Measurements from ENCODE around the gene SFXN2. TPM values are rescaled to one million over a fixed set of nuclear protein-coding genes. Genes with fewer than 3 reads are reported as not detected.

SFXN2 gene
- total and polyA plus RNA-seq, 5 experiments from 2014 or later = 6.6 to 32.6 (median 16.5) TPM

DNA sequence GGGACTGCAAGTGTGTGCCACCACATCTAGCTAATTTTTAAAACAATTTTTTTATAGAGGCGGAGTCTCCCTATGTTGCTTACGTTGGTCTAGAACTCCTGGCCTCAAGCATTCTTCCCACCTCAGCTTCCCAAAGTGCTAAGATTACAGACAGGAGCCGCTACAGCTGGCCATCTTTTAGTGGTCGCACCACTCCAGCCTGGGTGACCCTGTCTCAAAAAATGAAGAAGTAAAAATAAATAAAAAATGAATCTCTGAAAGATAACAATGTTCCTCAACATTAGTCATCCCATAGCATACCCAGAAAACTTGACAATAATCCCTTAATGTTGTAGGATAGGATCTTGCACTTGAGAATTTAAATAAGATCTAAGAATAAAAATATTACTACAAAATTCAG is 47.5 kb downstream of the SFXN2 start:
- POLR2A ChIA-PET = no interaction called here
- ATAC-seq (no peak), DNase-seq (no peak)
- Mint-ChIP-seq H3K27ac (no peak overlapping the region), H3K27me3 (no peaks in the 10 kb centered on the region), H3K4me1 (peaks cover 24 to 55% (median 38%) of the 10 kb centered on the region in 4 donors), H3K36me3 (peaks cover 0 to 58% (median 19%) of the 10 kb centered on the region in 3 donors), H3K4me3 (no peak overlapping the region), H3K9me3 (peaks cover 0 to 4% (median 0%) of the 10 kb centered on the region in 9 donors)

DNA sequence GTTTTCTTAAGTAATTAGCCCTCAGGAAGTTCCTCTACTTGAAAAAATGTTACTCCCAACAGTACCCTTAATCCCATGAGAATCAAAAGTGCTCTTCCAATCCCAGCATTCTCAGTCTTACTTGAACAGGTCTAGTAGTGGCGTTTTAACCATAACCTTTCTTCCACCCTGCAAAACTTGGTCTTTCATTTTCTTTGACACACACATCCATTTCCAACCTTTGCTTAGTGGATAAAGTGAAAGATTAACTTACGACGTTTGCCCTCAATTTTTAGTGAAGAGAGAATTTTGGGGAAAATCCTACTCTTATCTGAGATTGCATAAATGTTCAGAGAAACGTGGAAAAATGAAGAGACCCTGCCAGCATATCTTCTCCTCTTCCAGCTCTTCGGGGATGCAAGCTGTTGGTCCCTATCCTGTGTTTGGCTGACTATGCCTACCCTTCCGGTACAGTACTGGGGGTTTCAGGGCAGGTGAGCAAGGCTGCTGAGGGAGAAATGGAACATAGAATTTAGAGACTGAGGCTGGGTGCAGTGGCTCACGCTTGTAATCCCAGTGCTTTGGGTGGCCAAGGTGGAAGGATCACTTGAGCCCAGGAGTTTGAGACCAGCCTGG is 48.1 kb downstream of the SFXN2 start:
- Mint-ChIP-seq H3K36me3 (peaks cover 0 to 60% (median 19%) of the 10 kb centered on the region in 3 donors), H3K4me1 (peaks cover 25 to 56% (median 38%) of the 10 kb centered on the region in 4 donors), H3K9me3 (peaks cover 0 to 4% (median 0%) of the 10 kb centered on the region in 9 donors), H3K27me3 (no peaks in the 10 kb centered on the region), H3K27ac (peak overlapping the region in 1 of 10 donors; percentile 29), H3K4me3 (no peak overlapping the region)
- POLR2A ChIA-PET = interaction anchor here (1.1 kb wide), 1 partner anchor 9 kb away, joined by 3 read pairs; no protein-coding TSS in a partner anchor
- DNase-seq = no peak
- no peak for ATAC-seq

DNA sequence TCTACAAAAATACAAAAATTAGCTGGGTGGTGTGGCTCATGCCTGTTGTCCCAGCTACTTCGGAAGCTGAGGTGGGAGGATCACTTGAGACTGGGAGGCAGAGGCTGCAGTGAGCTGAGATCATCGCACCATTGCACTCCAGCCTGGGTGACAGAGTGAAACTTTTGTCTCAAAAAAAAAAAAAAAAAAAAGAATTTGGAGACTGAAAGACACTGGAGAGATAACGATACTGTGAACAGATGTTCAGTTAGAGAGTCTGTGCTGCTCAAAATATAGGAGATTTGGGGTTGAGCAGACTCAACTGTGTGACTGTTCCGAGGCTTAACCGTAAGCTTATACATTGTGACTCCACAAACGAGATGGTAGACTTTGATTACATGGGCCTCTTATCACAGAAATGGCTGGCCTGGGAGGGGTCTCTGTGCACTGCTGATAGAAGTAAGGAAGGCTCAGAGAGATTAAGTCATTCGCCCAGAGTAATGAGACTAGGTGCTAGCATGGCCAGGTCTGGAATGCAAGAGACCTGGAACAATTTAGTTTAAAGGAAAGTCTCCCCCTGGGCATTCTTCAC is 48.7 kb downstream of the SFXN2 start:
- no peaks in the 10 kb centered on the region for H3K27me3 Mint-ChIP-seq
- POLR2A ChIA-PET = interaction anchor here (1.1 kb wide), 1 partner anchor 10 kb away, joined by 3 read pairs; no protein-coding TSS in a partner anchor
- H3K9me3 Mint-ChIP-seq = peaks cover 0 to 4% (median 0%) of the 10 kb centered on the region in 9 donors
- H3K27ac Mint-ChIP-seq = peak overlapping the region in 1 of 10 donors; percentile 35
- peaks cover 0 to 65% (median 19%) of the 10 kb centered on the region in 3 donors for H3K36me3 Mint-ChIP-seq
- no peak for ATAC-seq
- H3K4me1 Mint-ChIP-seq = peaks cover 27 to 61% (median 41%) of the 10 kb centered on the region in 4 donors
- H3K4me3 Mint-ChIP-seq = no peak overlapping the region
- no peak for DNase-seq

DNA sequence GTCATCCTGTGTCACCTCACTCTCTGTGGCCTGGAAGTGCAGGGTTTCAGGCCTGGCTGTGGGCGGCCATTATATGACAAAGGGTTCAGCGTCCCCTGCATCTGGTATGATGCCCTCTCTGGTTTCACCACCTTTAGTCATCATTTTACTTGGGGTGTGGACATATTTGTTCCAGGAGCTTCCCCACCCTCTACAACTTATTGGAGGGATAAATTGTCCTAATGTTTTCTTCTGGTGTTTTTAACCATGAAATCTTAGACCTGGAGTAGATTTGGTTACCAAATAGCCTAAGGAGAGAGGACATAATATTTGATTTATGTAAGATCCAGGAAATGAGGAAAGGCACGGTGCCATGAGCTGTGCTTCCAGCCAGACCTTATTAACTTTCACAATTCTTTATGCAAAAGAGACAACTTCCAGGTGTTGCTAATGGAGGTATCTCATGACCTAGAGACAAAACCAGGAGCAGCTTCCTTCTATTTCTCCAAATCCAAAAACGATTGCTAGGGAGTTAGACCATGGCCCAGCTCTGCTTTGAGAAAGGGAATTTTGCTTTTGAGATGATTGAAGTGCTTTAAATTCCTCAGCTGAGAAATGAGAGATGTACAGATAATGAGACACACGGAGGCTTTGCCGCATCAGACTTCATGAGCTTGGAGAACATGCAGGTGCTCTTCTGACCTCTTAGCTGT is 50.2 kb downstream of the SFXN2 start:
- H3K27me3 Mint-ChIP-seq = no peaks in the 10 kb centered on the region
- ATAC-seq = no peak
- no peak overlapping the region for H3K4me3 Mint-ChIP-seq
- peaks cover 19 to 58% (median 39%) of the 10 kb centered on the region in 4 donors for H3K4me1 Mint-ChIP-seq
- peaks cover 0 to 2% (median 0%) of the 10 kb centered on the region in 9 donors for H3K9me3 Mint-ChIP-seq
- peak overlapping the region in 4 of 10 donors; percentile 15 to 35 (median 32) for H3K27ac Mint-ChIP-seq
- peaks cover 0 to 66% (median 15%) of the 10 kb centered on the region in 3 donors for H3K36me3 Mint-ChIP-seq
- no peak for DNase-seq
- POLR2A ChIA-PET = no interaction called here

DNA sequence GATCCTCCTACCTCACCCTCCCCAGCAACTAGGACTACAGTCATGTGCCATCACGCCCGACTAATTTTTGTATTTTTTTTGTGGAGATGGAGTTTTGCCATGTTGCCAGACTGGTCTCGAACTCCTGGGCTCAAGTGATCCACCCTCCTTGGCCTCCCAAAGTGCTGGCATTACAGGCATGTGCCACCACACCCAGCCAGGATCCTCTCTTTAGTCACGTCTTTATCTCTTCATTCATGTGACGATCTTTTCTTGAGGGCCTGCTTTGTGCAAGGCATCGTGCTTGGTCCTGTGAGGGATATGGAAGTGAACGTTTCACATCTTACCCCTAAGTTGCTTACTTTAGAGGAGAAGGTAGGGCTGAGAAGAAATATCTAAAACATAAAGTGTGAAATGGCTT is 50.9 kb downstream of the SFXN2 start:
- ATAC-seq (no peak), DNase-seq (no peak)
- Mint-ChIP-seq H3K36me3 (peaks cover 0 to 59% (median 14%) of the 10 kb centered on the region in 3 donors), H3K27ac (peak overlapping the region in 2 of 10 donors; percentile 6 to 83), H3K4me3 (no peak overlapping the region), H3K9me3 (no peaks in the 10 kb centered on the region), H3K4me1 (peaks cover 19 to 61% (median 46%) of the 10 kb centered on the region in 4 donors), H3K27me3 (no peaks in the 10 kb centered on the region)
- POLR2A ChIA-PET = no interaction called here

DNA sequence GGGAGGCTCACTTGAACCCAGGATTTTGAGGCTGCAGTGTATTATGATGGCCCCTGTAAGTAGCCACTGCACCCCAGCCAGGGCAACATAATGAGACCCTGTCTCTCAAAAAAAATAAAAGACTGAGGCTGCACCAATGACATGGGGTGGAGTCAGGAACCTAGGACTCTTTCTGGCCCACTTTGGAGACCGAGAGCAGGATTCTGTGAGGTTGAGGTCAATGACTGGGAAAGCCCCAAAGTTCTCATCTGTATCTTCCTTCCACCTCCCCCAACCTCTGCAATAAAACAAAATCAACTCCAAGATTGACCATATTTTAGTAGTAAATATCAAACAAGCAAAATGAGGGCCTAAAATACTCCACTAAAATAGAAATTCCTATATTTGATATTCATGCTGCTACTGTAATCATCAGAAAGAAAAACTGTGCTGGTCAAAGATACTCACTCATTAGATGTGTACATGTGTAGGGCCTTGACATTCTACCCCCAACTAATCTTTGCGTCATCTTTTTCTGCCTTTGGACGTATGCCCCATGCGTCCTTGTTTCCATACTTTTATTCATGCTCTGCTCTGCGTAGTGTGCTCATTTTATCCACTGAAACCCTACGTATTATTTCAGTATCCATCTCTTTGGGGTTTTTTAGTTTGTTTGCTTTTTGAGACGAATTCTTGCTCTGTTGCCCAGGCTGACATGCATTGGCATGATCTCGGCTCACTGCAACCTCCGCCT is 53.2 kb downstream of the SFXN2 start:
- DNase-seq (no peak), ATAC-seq (no peak)
- POLR2A ChIA-PET = no interaction called here
- Mint-ChIP-seq H3K9me3 (no peaks in the 10 kb centered on the region), H3K27me3 (no peaks in the 10 kb centered on the region), H3K4me3 (no peak overlapping the region), H3K36me3 (peaks cover 0 to 54% (median 14%) of the 10 kb centered on the region in 3 donors), H3K27ac (peak overlapping the region in 4 of 10 donors; percentile 4 to 60 (median 12)), H3K4me1 (peaks cover 18 to 59% (median 50%) of the 10 kb centered on the region in 4 donors)

DNA sequence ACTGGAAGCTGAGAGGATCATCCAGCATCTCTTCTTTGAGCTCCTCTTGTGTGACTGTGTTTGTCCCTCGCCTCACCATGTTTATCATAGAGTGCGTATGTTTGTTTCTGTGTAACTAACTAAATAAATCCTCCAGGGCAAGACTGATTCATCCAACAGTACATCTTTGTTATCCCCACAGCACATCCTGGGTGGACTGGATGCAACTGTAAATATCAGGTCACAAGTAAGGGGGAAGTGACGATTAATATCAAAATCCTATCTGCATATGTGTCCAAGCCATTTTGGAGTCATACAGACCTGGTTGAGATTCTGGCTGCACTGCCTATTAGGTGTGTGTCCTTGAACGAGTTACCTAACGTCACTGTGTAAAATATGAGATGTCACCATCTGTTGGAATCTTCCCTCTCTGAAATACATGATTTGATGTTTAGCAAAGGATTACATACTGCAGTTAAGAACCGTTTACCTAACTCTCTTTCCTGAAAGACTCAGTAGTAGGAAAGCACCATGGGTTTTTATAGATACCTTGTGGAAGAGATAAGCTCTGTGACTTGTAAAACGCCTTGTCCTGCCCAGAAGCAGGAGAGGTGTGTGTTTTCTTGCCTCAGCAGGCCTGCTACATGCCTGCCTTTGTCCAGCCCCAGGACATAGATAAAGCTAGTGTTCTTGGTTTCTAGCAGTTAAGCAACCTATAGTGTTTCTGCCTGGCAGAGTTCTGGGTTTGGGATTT is 55.1 kb downstream of the SFXN2 start:
- no peak overlapping the region for H3K4me3 Mint-ChIP-seq
- POLR2A ChIA-PET = interaction anchor here (0.6 to 0.7 kb wide), 2 partner anchors 9 to 25 kb away, joined by 3 read pairs; no protein-coding TSS in a partner anchor
- peaks cover 22 to 60% (median 57%) of the 10 kb centered on the region in 4 donors for H3K4me1 Mint-ChIP-seq
- H3K9me3 Mint-ChIP-seq = no peaks in the 10 kb centered on the region
- peak overlapping the region in 5 of 10 donors; percentile 3 to 54 (median 20) for H3K27ac Mint-ChIP-seq
- ATAC-seq (no peak), DNase-seq (no peak)
- peaks cover 0 to 44% (median 8%) of the 10 kb centered on the region in 3 donors for H3K36me3 Mint-ChIP-seq
- no peaks in the 10 kb centered on the region for H3K27me3 Mint-ChIP-seq

DNA sequence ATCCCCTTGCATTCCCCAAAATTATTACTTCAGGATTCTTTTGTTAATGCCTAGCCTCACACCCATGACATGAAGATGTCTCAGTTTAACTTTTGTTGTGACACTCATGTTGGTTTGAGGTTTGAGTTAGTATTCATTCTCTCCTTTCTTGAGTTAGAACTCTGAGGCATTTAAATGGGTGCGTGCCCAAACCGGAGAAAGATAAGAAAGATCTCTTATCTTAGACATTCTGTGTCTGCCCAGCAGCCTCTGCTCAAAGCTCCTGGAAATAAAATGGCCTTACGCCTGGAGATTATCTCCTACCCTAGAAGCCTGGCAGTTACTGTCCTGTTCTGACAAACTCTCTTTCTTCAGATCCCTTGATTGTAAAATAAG is 55.7 kb downstream of the SFXN2 start:
- ATAC-seq (no peak), DNase-seq (no peak)
- Mint-ChIP-seq H3K4me1 (peaks cover 23 to 65% (median 59%) of the 10 kb centered on the region in 4 donors), H3K27me3 (no peaks in the 10 kb centered on the region), H3K4me3 (no peak overlapping the region), H3K27ac (peak overlapping the region in 3 of 10 donors; percentile 5 to 48 (median 34)), H3K9me3 (no peaks in the 10 kb centered on the region), H3K36me3 (peaks cover 0 to 42% (median 9%) of the 10 kb centered on the region in 3 donors)
- POLR2A ChIA-PET = no interaction called here

DNA sequence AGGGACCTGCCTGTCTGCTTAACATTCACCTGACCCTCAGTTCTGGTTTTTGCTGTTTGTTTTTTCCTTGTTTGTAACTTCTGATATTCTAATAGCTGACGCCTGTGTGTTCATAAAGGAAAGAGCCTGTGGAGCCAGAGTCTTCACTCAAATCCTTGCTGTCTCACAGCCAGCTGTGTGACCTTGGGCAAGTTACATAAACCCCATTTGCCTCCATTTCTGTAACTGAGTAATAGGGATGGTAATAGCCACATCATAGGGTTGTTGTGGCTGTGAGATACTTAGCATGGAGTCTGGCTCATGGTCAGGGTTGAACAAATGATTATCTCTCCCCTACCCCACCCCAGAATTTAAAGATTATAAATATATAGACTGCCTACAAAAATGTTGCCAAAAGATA is 56.4 kb downstream of the SFXN2 start:
- peak overlapping the region in 4 of 10 donors; percentile 25 to 81 (median 62) for H3K27ac Mint-ChIP-seq
- no peaks in the 10 kb centered on the region for H3K27me3 Mint-ChIP-seq
- H3K4me3 Mint-ChIP-seq = no peak overlapping the region
- POLR2A ChIA-PET = interaction anchor here (0.6 kb wide), 1 partner anchor 10 kb away, joined by 4 read pairs; no protein-coding TSS in a partner anchor
- ATAC-seq (no peak), DNase-seq (no peak)
- peaks cover 22 to 72% (median 59%) of the 10 kb centered on the region in 4 donors for H3K4me1 Mint-ChIP-seq
- no peaks in the 10 kb centered on the region for H3K9me3 Mint-ChIP-seq
- H3K36me3 Mint-ChIP-seq = peaks cover 0 to 35% (median 4%) of the 10 kb centered on the region in 3 donors

DNA sequence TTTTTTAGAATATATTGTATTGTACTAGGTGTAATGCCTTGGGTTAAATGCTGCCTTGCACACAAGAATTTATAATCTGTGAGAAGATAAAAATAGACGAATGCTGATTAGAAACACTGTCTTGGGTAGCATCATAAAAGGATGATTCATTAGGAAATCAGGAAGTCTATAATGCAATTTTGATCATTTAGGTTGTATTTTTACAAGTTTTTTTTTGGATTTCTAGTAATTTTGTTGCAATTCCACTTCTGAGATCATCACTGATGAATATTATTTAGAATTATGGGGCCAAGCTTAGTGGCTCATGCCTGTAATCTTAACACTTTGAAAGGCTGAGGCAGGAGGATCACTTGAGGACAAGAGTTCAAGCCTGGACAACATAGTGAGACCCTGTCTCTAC is 58.9 kb downstream of the SFXN2 start:
- Mint-ChIP-seq H3K9me3 (no peaks in the 10 kb centered on the region), H3K4me3 (peak overlapping the region in 1 of 10 donors; percentile 8), H3K36me3 (peaks cover 0 to 22% (median 4%) of the 10 kb centered on the region in 3 donors), H3K27ac (peak overlapping the region in 6 of 10 donors; percentile 19 to 95 (median 88)), H3K27me3 (no peaks in the 10 kb centered on the region), H3K4me1 (peaks cover 26 to 83% (median 62%) of the 10 kb centered on the region in 4 donors)
- POLR2A ChIA-PET = interaction anchor here (0.6 kb wide), 1 partner anchor 19 kb away, joined by 3 read pairs; no protein-coding TSS in a partner anchor
- no peak for ATAC-seq
- no peak for DNase-seq

DNA sequence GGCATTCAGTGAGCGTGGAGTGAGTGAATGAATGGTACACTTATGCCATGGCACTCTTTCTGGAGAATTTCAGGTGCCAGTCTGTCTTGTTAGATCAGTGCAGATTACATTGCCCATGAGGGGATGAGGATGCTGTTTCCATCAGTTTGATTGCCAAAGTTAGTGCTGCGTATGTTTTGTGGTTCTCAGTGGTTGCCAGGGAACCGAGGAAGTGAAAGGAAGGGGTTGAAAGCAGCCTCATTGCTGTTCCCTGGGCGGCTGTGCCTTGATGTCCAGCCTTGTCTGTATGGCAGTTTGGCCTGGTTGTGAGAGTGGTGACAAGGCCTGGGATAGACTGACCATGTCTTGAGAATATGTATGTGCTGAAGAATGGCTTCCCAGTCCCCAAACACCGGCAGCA is 59.5 kb downstream of the SFXN2 start:
- ATAC-seq = peak; percentile 67
- peaks cover 0 to 22% (median 4%) of the 10 kb centered on the region in 3 donors for H3K36me3 Mint-ChIP-seq
- H3K9me3 Mint-ChIP-seq = no peaks in the 10 kb centered on the region
- peak overlapping the region in 8 of 10 donors; percentile 7 to 60 (median 36) for H3K4me3 Mint-ChIP-seq
- no peaks in the 10 kb centered on the region for H3K27me3 Mint-ChIP-seq
- peaks cover 26 to 88% (median 66%) of the 10 kb centered on the region in 4 donors for H3K4me1 Mint-ChIP-seq
- peak overlapping the region; percentile 20 to 95 (median 79) for H3K27ac Mint-ChIP-seq
- DNase-seq = peak in 6 of 10 donors; percentile 18 to 63 (median 53)
- POLR2A ChIA-PET = interaction anchor here (0.6 kb wide), 1 partner anchor 19 kb away, joined by 3 read pairs; no protein-coding TSS in a partner anchor
